CD8-positive, alpha-beta memory T cell (primary cell): ENCODE data around the gene SMYD3. TPM values are rescaled to one million over a fixed set of nuclear protein-coding genes. Genes with fewer than 3 reads are reported as not detected.

ENCODE experiments used
- CTCF ChIA-PET: fragments of 350-600 bp; sonication (Branson Sonifier 250); formaldehyde crosslinking; loops from one replicate; lab custom pipeline; 2021; ENCODE audit warnings: antibody characterized with exemption; lab: Charles Lee
- POLR2A ChIA-PET: fragments of 350-600 bp; sonication (Branson Sonifier 250); formaldehyde crosslinking; loops from one replicate; lab custom pipeline; 2021; ENCODE audit warnings: antibody characterized with exemption; lab: Charles Lee
- DNase-seq, 5 donors: peaks; one replicate each; pipeline versions ENCODE4 v3.0.0 to v3.0.0-alpha.2; 2020 to 2022; ENCODE audit warnings: mixed read lengths in 1 of 5
- H3K27ac ChIP-seq: one replicate; pipeline ENCODE4 v1.7.0; 2013; ENCODE audit warnings: low read depth, mild to moderate bottlenecking, low read length, moderate library complexity
- H3K27me3 ChIP-seq: 2 replicates; pipeline ENCODE4 v1.7.0; 2013; ENCODE audit warnings: low read length, mild to moderate bottlenecking; ENCODE audit not compliant: insufficient read depth, poor library complexity, severe bottlenecking
- H3K36me3 ChIP-seq: 2 replicates; pipeline ENCODE4 v1.7.0; 2013; ENCODE audit warnings: mild to moderate bottlenecking, low read length, moderate library complexity; ENCODE audit not compliant: insufficient read depth
- H3K4me1 ChIP-seq: 2 replicates; pipeline ENCODE4 v1.7.0; 2013; ENCODE audit warnings: mild to moderate bottlenecking, low read length, moderate library complexity; ENCODE audit not compliant: insufficient read depth
- H3K4me3 ChIP-seq: 2 replicates; pipeline ENCODE4 v1.7.0; 2013; ENCODE audit warnings: mild to moderate bottlenecking, low read length
- H3K9me3 ChIP-seq: 2 replicates; pipeline ENCODE4 v1.7.0; 2013; ENCODE audit warnings: mild to moderate bottlenecking, low read length
- H3K27ac Mint-ChIP-seq, 8 donors: one replicate each; pipeline ENCODE4 v1.8.0; 2020 to 2021; ENCODE audit warnings: mixed read lengths in 8 of 8, mild to moderate bottlenecking in 6 of 8, inconsistent platforms in 3 of 8, moderate library complexity in 3 of 8
- H3K27me3 Mint-ChIP-seq, 2 donors: one replicate each; pipeline ENCODE4 v1.8.0; 2020 to 2021; ENCODE audit warnings: mixed read lengths in 2 of 2, mild to moderate bottlenecking in 1 of 2, moderate library complexity in 1 of 2
- H3K36me3 Mint-ChIP-seq, 3 donors: one replicate each; pipeline ENCODE4 v1.8.0; 2020 to 2021; ENCODE audit warnings: mixed read lengths in 3 of 3, inconsistent platforms in 1 of 3, mild to moderate bottlenecking in 1 of 3
- H3K4me1 Mint-ChIP-seq, 3 donors: one replicate each; pipeline ENCODE4 v1.8.0; 2020 to 2021; ENCODE audit warnings: mixed read lengths in 3 of 3, inconsistent platforms in 1 of 3, mild to moderate bottlenecking in 1 of 3
- H3K4me3 Mint-ChIP-seq, 7 donors: one replicate each; pipeline ENCODE4 v1.8.0; 2020 to 2021; ENCODE audit warnings: mixed read lengths in 7 of 7, mild to moderate bottlenecking in 6 of 7, moderate library complexity in 4 of 7, inconsistent platforms in 2 of 7
- H3K9me3 Mint-ChIP-seq, 5 donors: one replicate each; pipeline ENCODE4 v1.8.0; 2020 to 2022; ENCODE audit warnings: mixed read lengths in 5 of 5, mild to moderate bottlenecking in 3 of 5, moderate library complexity in 2 of 5, inconsistent platforms in 1 of 5
- polyA plus RNA-seq: library from polyadenylated mRNA; unstranded; fragments of 300-500 nt; fragmentation: Illumina TruSeq; gene quantifications from one replicate; pipeline ENCODE4 v1.2.3, GENCODE V29; 2021
- total RNA-seq, 2 experiments: library from RNA; stranded (reverse); gene quantifications; one replicate each; pipeline ENCODE4 v1.2.3, GENCODE V29; 2021

SMYD3 gene
- total and polyA plus RNA-seq, 3 experiments from 2014 or later, result 12.4 to 31.7 (median 14.5) TPM

GRCh38 chr1:246460406-246460805 lies 46.7 kb downstream of the SMYD3 start:
- H3K36me3 Mint-ChIP-seq, result peaks cover 4 to 10% (median 5%) of the 10 kb centered on the region in 3 donors
- Histone ChIP-seq H3K4me3 (no peak overlapping the region), H3K9me3 (no peaks in the 10 kb centered on the region), H3K27ac (no peak overlapping the region), H3K36me3 (no peaks in the 10 kb centered on the region), H3K27me3 (no peaks in the 10 kb centered on the region), H3K4me1 (no peaks in the 10 kb centered on the region)
- H3K4me3 Mint-ChIP-seq, result no peak overlapping the region
- DNase-seq, result no peak
- no peaks in the 10 kb centered on the region for H3K9me3 Mint-ChIP-seq
- H3K4me1 Mint-ChIP-seq, result peaks cover 18 to 32% (median 26%) of the 10 kb centered on the region in 3 donors
- no peak overlapping the region for H3K27ac Mint-ChIP-seq
- ChIA-PET POLR2A (interaction anchor here (0.5 kb wide), 1 partner anchor 58 kb away, joined by 3 read pairs; no protein-coding TSS in a partner anchor), CTCF (no interaction called here)
- peaks cover 0 to 1% of the 10 kb centered on the region in 2 donors for H3K27me3 Mint-ChIP-seq

DNA sequence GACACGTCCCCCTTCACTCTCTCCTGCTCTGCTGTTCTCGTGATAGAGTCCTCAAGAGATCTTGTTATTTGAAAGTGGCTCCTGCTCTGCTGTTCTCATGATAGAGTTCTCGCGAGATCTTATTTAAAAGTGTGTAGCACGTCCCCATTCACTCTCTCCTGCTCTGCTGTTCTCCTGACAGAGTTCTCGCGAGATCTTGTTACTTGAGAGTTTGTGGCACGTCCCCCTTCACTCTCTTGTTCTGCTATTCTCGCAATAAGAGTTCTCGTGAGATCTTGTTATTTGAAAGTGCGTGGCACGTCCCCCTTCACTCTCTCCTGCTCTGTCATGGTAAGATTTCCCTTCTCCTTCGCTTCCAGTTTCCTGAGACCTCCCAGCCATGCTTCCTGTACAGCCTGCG lies 47.9 kb downstream of the SMYD3 start:
- POLR2A ChIA-PET, result no interaction called here
- Histone ChIP-seq H3K4me3 (no peak overlapping the region), H3K27ac (no peak overlapping the region), H3K9me3 (no peaks in the 10 kb centered on the region), H3K4me1 (no peaks in the 10 kb centered on the region), H3K36me3 (no peaks in the 10 kb centered on the region), H3K27me3 (no peaks in the 10 kb centered on the region)
- Mint-ChIP-seq H3K27me3 (peaks cover 0 to 1% of the 10 kb centered on the region in 2 donors), H3K4me3 (no peak overlapping the region), H3K9me3 (no peaks in the 10 kb centered on the region), H3K4me1 (peaks cover 20 to 35% (median 26%) of the 10 kb centered on the region in 3 donors), H3K36me3 (peaks cover 4 to 10% (median 5%) of the 10 kb centered on the region in 3 donors), H3K27ac (no peak overlapping the region)
- DNase-seq, result no peak
- CTCF ChIA-PET, result no interaction called here

DNA sequence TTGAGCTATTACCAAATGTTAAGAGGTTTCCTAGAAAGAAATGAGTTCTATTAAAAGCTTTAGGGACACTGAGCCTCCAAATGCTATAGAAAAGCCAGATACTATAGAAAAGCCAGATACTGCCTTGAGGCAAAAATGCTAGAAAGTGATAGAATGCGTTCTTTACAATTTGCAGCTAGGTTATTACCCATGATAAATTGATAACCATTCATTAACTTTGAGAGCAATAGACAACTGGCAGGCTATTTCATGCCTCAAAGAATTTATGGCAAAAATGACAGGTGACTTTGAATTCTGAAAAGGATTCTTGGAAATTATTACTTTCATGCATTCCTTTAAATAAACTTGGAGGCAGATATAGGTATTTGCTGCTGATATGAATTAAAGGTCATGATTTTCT lies 51.6 kb downstream of the SMYD3 start:
- Histone ChIP-seq H3K36me3 (no peaks in the 10 kb centered on the region), H3K4me1 (no peaks in the 10 kb centered on the region), H3K4me3 (no peak overlapping the region), H3K27me3 (no peaks in the 10 kb centered on the region), H3K9me3 (no peaks in the 10 kb centered on the region), H3K27ac (no peak overlapping the region)
- Mint-ChIP-seq H3K4me1 (peaks cover 18 to 30% (median 26%) of the 10 kb centered on the region in 3 donors), H3K4me3 (no peak overlapping the region), H3K27me3 (no peaks in the 10 kb centered on the region), H3K27ac (no peak overlapping the region), H3K9me3 (no peaks in the 10 kb centered on the region), H3K36me3 (peaks cover 4 to 10% (median 5%) of the 10 kb centered on the region in 3 donors)
- ChIA-PET CTCF (interaction anchor here (1.3 kb wide), 1 partner anchor 11 kb away, joined by 3 read pairs; no protein-coding TSS in a partner anchor), POLR2A (no interaction called here)
- DNase-seq, result no peak

- Mint-ChIP-seq H3K27me3 (no peaks in the 10 kb centered on the region), H3K4me1 (peaks cover 15 to 23% (median 20%) of the 10 kb centered on the region in 3 donors), H3K27ac (no peak overlapping the region), H3K36me3 (peaks cover 4 to 9% (median 9%) of the 10 kb centered on the region in 3 donors), H3K4me3 (no peak overlapping the region), H3K9me3 (peaks cover 0 to under 1% (median 0%) of the 10 kb centered on the region in 5 donors)
- DNase-seq, result no peak
- H3K9me3 ChIP-seq, result no peaks in the 10 kb centered on the region
- no peaks in the 10 kb centered on the region for H3K27me3 ChIP-seq
- no peaks in the 10 kb centered on the region for H3K36me3 ChIP-seq
- no peak overlapping the region for H3K27ac ChIP-seq
- ChIA-PET POLR2A (no interaction called here), CTCF (no interaction called here)
- H3K4me3 ChIP-seq, result no peak overlapping the region
- H3K4me1 ChIP-seq, result no peaks in the 10 kb centered on the region
Measured at GRCh38 chr1:246454655-246455054, 52.4 kb downstream of the SMYD3 start.

DNA sequence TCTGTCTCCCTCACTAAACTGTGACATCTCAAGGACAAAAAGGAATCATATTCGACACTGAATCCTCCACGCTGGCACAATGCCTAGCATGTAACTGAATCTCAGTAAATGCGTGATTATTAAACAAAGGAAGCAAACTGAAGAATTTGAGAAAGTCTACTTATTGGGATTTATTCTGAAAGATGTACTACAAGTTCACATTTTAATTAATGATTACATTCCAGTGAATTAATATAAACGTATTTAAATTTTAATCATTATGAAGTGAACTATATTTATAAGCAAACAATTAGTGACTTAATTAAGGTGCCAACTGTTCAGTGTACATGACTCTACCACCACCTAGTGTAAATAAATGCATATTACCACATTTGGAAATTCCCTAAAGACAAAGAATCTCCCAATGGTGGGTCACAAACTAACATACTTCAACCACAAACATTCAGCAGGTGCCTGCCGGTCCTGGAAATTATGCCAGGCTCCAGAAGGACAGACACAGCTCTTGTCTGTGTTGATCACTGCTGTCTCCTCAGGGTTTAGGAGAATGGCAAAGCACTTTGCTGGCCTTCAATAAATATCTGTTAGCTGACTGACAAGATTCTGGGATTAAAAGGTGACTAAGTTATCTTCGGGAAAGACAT lies 56.3 kb downstream of the SMYD3 start:
- Histone ChIP-seq H3K27me3 (no peaks in the 10 kb centered on the region), H3K27ac (no peak overlapping the region), H3K4me3 (no peak overlapping the region), H3K36me3 (no peaks in the 10 kb centered on the region), H3K9me3 (no peaks in the 10 kb centered on the region), H3K4me1 (no peaks in the 10 kb centered on the region)
- peaks cover 6 to 31% (median 8%) of the 10 kb centered on the region in 3 donors for H3K36me3 Mint-ChIP-seq
- H3K27ac Mint-ChIP-seq, result no peak overlapping the region
- H3K9me3 Mint-ChIP-seq, result peaks cover 0 to 10% (median 4%) of the 10 kb centered on the region in 5 donors
- no peak overlapping the region for H3K4me3 Mint-ChIP-seq
- peaks cover 3 to 8% (median 6%) of the 10 kb centered on the region in 3 donors for H3K4me1 Mint-ChIP-seq
- POLR2A ChIA-PET, result no interaction called here
- CTCF ChIA-PET, result no interaction called here
- no peaks in the 10 kb centered on the region for H3K27me3 Mint-ChIP-seq
- DNase-seq, result peak in 1 of 5 donors; percentile 3

GRCh38 chr1:246448373-246448772 lies 58.7 kb downstream of the SMYD3 start:
- Mint-ChIP-seq H3K36me3 (peaks cover 6 to 37% (median 8%) of the 10 kb centered on the region in 3 donors), H3K9me3 (peaks cover 0 to 10% (median 4%) of the 10 kb centered on the region in 5 donors), H3K4me3 (no peak overlapping the region), H3K27ac (no peak overlapping the region), H3K4me1 (peaks cover 1 to 12% (median 4%) of the 10 kb centered on the region in 3 donors), H3K27me3 (no peaks in the 10 kb centered on the region)
- no peaks in the 10 kb centered on the region for H3K4me1 ChIP-seq
- ChIA-PET POLR2A (no interaction called here), CTCF (no interaction called here)
- H3K27ac ChIP-seq, result no peak overlapping the region
- DNase-seq, result no peak
- no peaks in the 10 kb centered on the region for H3K9me3 ChIP-seq
- H3K27me3 ChIP-seq, result no peaks in the 10 kb centered on the region
- no peaks in the 10 kb centered on the region for H3K36me3 ChIP-seq
- no peak overlapping the region for H3K4me3 ChIP-seq

DNA sequence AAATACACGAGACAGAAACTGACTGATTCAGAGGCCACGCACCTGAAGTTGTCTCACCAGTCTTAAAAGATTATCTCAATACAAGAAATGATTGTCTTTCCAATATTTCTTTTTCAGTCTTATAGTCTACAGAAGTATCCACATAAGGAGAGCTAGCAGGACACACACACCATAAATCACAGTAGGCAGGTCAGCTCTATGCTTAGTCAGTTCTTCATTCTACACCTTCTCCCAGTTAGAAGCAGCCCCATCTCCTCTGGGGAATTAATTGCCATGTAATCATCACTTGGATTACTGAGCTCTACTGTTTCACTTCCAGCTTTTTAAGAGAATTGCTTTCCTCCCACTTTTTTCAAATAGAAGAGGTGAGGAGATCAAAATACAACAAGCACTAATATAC lies 59.6 kb downstream of the SMYD3 start:
- H3K4me3 Mint-ChIP-seq, result no peak overlapping the region

GRCh38 chr1:246445503-246445902 lies 61.6 kb downstream of the SMYD3 start:
- POLR2A ChIA-PET, result no interaction called here

More for the DNA sequence above, 59.6 kb downstream of the SMYD3 start:
- Histone ChIP-seq H3K36me3 (no peaks in the 10 kb centered on the region), H3K4me1 (no peaks in the 10 kb centered on the region), H3K27me3 (no peaks in the 10 kb centered on the region), H3K4me3 (no peak overlapping the region), H3K9me3 (no peaks in the 10 kb centered on the region), H3K27ac (no peak overlapping the region)
- POLR2A ChIA-PET, result no interaction called here
- Mint-ChIP-seq H3K27me3 (no peaks in the 10 kb centered on the region), H3K4me1 (peaks cover 1 to 12% (median 4%) of the 10 kb centered on the region in 3 donors), H3K36me3 (peaks cover 6 to 45% (median 10%) of the 10 kb centered on the region in 3 donors), H3K27ac (no peak overlapping the region), H3K9me3 (peaks cover 0 to 10% (median 4%) of the 10 kb centered on the region in 5 donors)
- CTCF ChIA-PET, result no interaction called here
- no peak for DNase-seq

More at GRCh38 chr1:246445503-246445902, 61.6 kb downstream of the SMYD3 start:
- peaks cover 6 to 58% (median 13%) of the 10 kb centered on the region in 3 donors for H3K36me3 Mint-ChIP-seq
- no peak overlapping the region for H3K4me3 Mint-ChIP-seq
- Histone ChIP-seq H3K4me3 (no peak overlapping the region), H3K36me3 (no peaks in the 10 kb centered on the region), H3K9me3 (no peaks in the 10 kb centered on the region), H3K27ac (no peak overlapping the region), H3K27me3 (no peaks in the 10 kb centered on the region), H3K4me1 (no peaks in the 10 kb centered on the region)
- no peak overlapping the region for H3K27ac Mint-ChIP-seq
- H3K9me3 Mint-ChIP-seq, result peaks cover 0 to 12% (median 4%) of the 10 kb centered on the region in 5 donors
- DNase-seq, result no peak
- H3K27me3 Mint-ChIP-seq, result no peaks in the 10 kb centered on the region
- CTCF ChIA-PET, result no interaction called here
- peaks cover 1 to 12% (median 4%) of the 10 kb centered on the region in 3 donors for H3K4me1 Mint-ChIP-seq
